IMR-90 (cell line): ENCODE results near the gene GNG12. TPM values are rescaled to one million over a fixed set of nuclear protein-coding genes. Genes with fewer than 3 reads are reported as not detected.
A peak's percentile ranks its signal among the peaks of the same experiment; 100 is the strongest.

Source experiments
- ATAC-seq: fragments of 200-7000 bp; cut with Tn5 transposase; 2 replicates; pipeline ENCODE4 v1.9.1; 2020; ENCODE audit warnings: low read depth, mild to moderate bottlenecking, moderate library complexity
- BruUV-seq: library from RNA; stranded (reverse); fragments of 400-500 nt; replicated peaks from 2 replicates; lab custom pipeline; 2021; lab: Mats Ljungman, UMichigan
- CTCF ChIA-PET: fragments of 300-600 bp; formaldehyde crosslinking; extraction: SDS; loops from one replicate; lab custom pipeline; 2021; ENCODE audit warnings: antibody characterized with exemption; lab: Yijun Ruan, JAX
- POLR2A ChIA-PET: fragments of 300-600 bp; sonication (Branson Sonifier 250); formaldehyde crosslinking; loops from one replicate; lab custom pipeline; 2022; ENCODE audit warnings: antibody characterized with exemption; ENCODE audit not compliant: unreplicated experiment; lab: Charles Lee
- DNase-seq: peaks from one replicate; pipeline ENCODE4 v3.0.0; 2013
- H2AFZ ChIP-seq: replicated peaks from 2 replicates; pipeline ENCODE3; 2013; ENCODE audit warnings: low read length, mild to moderate bottlenecking; ENCODE audit not compliant: poor library complexity
- H2AK5ac ChIP-seq: 2 replicates; pipeline ENCODE4 v1.6.1; 2013; ENCODE audit warnings: low read depth, low read length, inconsistent platforms
- H2AK9ac ChIP-seq: replicated peaks from 2 replicates; pipeline ENCODE3; 2013; ENCODE audit warnings: mild to moderate bottlenecking, low read depth, low read length, moderate library complexity; ENCODE audit not compliant: poor library complexity
- H2BK120ac ChIP-seq: 2 replicates; pipeline ENCODE4 v1.6.1; 2013; ENCODE audit warnings: low read depth, low read length, inconsistent platforms
- H2BK15ac ChIP-seq: 3 replicates; pipeline ENCODE4 v1.6.1; 2013; ENCODE audit warnings: low read depth, low read length, inconsistent platforms
- H2BK20ac ChIP-seq: 2 replicates; pipeline ENCODE4 v1.6.1; 2013; ENCODE audit warnings: low read depth, mild to moderate bottlenecking, inconsistent platforms, low read length, moderate library complexity
- H2BK5ac ChIP-seq: 2 replicates; pipeline ENCODE4 v1.6.1; 2013; ENCODE audit warnings: mild to moderate bottlenecking, low read depth, low read length, inconsistent platforms; ENCODE audit not compliant: poor library complexity, severe bottlenecking
- H3K14ac ChIP-seq: replicated peaks from 2 replicates; pipeline ENCODE4 v1.6.1; 2013; ENCODE audit warnings: low read depth, low read length, inconsistent platforms
- H3K18ac ChIP-seq: 2 replicates; pipeline ENCODE4 v1.6.1; 2013; ENCODE audit warnings: low read depth, low read length, control low read depth
- H3K23ac ChIP-seq: 2 replicates; pipeline ENCODE4 v1.6.1; 2013; ENCODE audit warnings: low read depth, low read length, inconsistent platforms
- H3K27ac ChIP-seq: 2 replicates; pipeline ENCODE4 v1.5.1; 2013; ENCODE audit warnings: mild to moderate bottlenecking, control low read depth, low read length; ENCODE audit not compliant: insufficient read depth
- H3K27me3 ChIP-seq: 2 replicates; pipeline ENCODE4 v1.6.1; 2013; ENCODE audit warnings: low read length; ENCODE audit not compliant: control insufficient read depth, insufficient read depth
- H3K36me3 ChIP-seq: 2 replicates; pipeline ENCODE4 v1.6.1; 2013; ENCODE audit warnings: low read length, mixed read lengths; ENCODE audit not compliant: control insufficient read depth, insufficient read depth
- H3K4ac ChIP-seq: 2 replicates; pipeline ENCODE4 v1.6.1; 2013; ENCODE audit warnings: low read depth, low read length, inconsistent platforms
- H3K4me1 ChIP-seq: 2 replicates; pipeline ENCODE4 v1.6.1; 2013; ENCODE audit warnings: low read length, mixed read lengths; ENCODE audit not compliant: control insufficient read depth, insufficient read depth
- H3K4me2 ChIP-seq: 2 replicates; pipeline ENCODE4 v1.6.1; 2013; ENCODE audit warnings: low read depth, mild to moderate bottlenecking, control low read depth, low read length, moderate library complexity
- H3K4me3 ChIP-seq: 2 replicates; pipeline ENCODE4 v1.5.1; 2013; ENCODE audit warnings: low read depth, mild to moderate bottlenecking, control low read depth, low read length, moderate library complexity; ENCODE audit not compliant: insufficient read depth
- H3K56ac ChIP-seq: 2 replicates; pipeline ENCODE4 v1.6.1; 2013; ENCODE audit warnings: low read length, inconsistent platforms; ENCODE audit not compliant: insufficient read depth; ENCODE audit errors: extremely low read depth
- H3K79me1 ChIP-seq, 2 experiments: 2 replicates each; pipeline ENCODE4 v1.6.1; 2013; ENCODE audit warnings: low read length in 2 of 2, inconsistent platforms in 1 of 2, low read depth in 1 of 2
- H3K9ac ChIP-seq: 2 replicates; pipeline ENCODE4 v1.6.1; 2013; ENCODE audit warnings: low read depth, low read length, control low read depth
- H3K9me1 ChIP-seq: 2 replicates; pipeline ENCODE4 v1.6.1; 2013; ENCODE audit warnings: low read length, inconsistent platforms; ENCODE audit not compliant: insufficient read depth
- H3K9me3 ChIP-seq: 2 replicates; pipeline ENCODE4 v1.6.1; 2013; ENCODE audit warnings: low read length; ENCODE audit not compliant: control insufficient read depth, insufficient read depth
- H4K20me1 ChIP-seq: 2 replicates; pipeline ENCODE4 v1.6.1; 2013; ENCODE audit warnings: low read length, inconsistent platforms; ENCODE audit not compliant: insufficient read depth
- H4K5ac ChIP-seq: 2 replicates; pipeline ENCODE4 v1.6.1; 2013; ENCODE audit warnings: mild to moderate bottlenecking, low read depth, low read length, control low read depth
- H4K8ac ChIP-seq, 2 experiments: 2 replicates each; pipeline ENCODE4 v1.6.1; 2013; ENCODE audit warnings: low read depth in 2 of 2, low read length in 2 of 2, control low read depth in 1 of 2, inconsistent platforms in 1 of 2
- H4K91ac ChIP-seq: 2 replicates; pipeline ENCODE4 v1.6.1; 2013; ENCODE audit warnings: low read depth, low read length, inconsistent platforms; ENCODE audit not compliant: insufficient read depth
- MAFK ChIP-seq: IDR thresholded peaks from 2 replicates; pipeline ENCODE4 v1.6.1; 2012; ENCODE audit warnings: low read depth, low read length, improper control_type of control experiment
- WGBS, 2 experiments: methylation state at CpG; one replicate each; pipeline versions ENCODE4 v1.1.5 to v1.1.7; 2013; ENCODE audit warnings: missing lambda C conversion rate in 2 of 2; ENCODE audit not compliant: insufficient read length in 1 of 2; ENCODE audit errors: extremely low coverage in 2 of 2; 5-methylcytosine and 5-hydroxymethylcytosine counted together
- dilution Hi-C: fragments of 300-500 bp; cut with HindIII; formaldehyde crosslinking; loops from one replicate; pipeline ENCODE4 v1.14.3; 2018; ENCODE audit warnings: low sequenced_read_pairs; ENCODE audit not compliant: unreplicated experiment
- in situ Hi-C: fragments of 300-500 bp; cut with MboI; formaldehyde crosslinking; loops from 3 replicates; pipeline ENCODE4 v1.14.3; 2019; ENCODE audit warnings: low sequenced_read_pairs, inconsistent platforms, mixed read lengths
- intact Hi-C: fragments of 100-400 bp; cut with micrococcal nuclease; formaldehyde crosslinking; loops from 2 replicates; pipeline ENCODE4 v1.10.0; 2022
- polyA plus RNA-seq, 3 experiments: library from polyadenylated mRNA; depleted of rRNA; stranded (reverse); fragments of >200 nt; gene quantifications; 2 replicates each; pipeline ENCODE4 v1.2.3, GENCODE V29; 2012; ENCODE audit warnings: low replicate concordance in 1 of 3
- total RNA-seq: library from RNA; depleted of rRNA; stranded (reverse); fragments of >200 nt; gene quantifications from 2 replicates; pipeline ENCODE4 v1.2.3, GENCODE V29; 2012

GNG12 gene
- total and polyA plus RNA-seq, 2 of the 4 experiments (the other 2 are of a cell fraction) = 92.3 to 132 TPM

- Histone ChIP-seq H2BK20ac (peak overlapping the region; percentile 61; the same call in 1 of the 2 replicates), H4K8ac (peak overlapping the region in 1 of 2 experiments; percentile 39; a peak in 1 of 4 replicates), H3K56ac (no peak overlapping the region), H3K4me1 (peaks cover 38% of the 10 kb centered on the region), H2AK9ac (no peak overlapping the region), H3K4me2 (0 out of 2 replicates have a peak overlapping the region, but pooled peaks have one; percentile 2), H2BK120ac (peak overlapping the region; percentile 78), H3K9me3 (no peaks in the 10 kb centered on the region), H3K27me3 (no peaks in the 10 kb centered on the region), H3K4ac (peak overlapping the region; percentile 78), H3K27ac (peak overlapping the region; percentile 34; the same call in 1 of the 2 replicates), H3K18ac (peak overlapping the region; percentile 64; the same call in 1 of the 2 replicates), H4K91ac (no peak overlapping the region), H2AFZ (no peak overlapping the region), H2AK5ac (peak overlapping the region; percentile 74; the same call in 1 of the 2 replicates), H4K5ac (peak overlapping the region; percentile 60; the same call in 1 of the 2 replicates), H3K79me1 (peaks cover 34 to 87% of the 10 kb centered on the region in 2 experiments), H4K20me1 (peaks cover 36% of the 10 kb centered on the region), H3K9ac (no peak overlapping the region), H3K23ac (no peak overlapping the region), H3K36me3 (no peaks in the 10 kb centered on the region), H3K9me1 (peaks cover 41% of the 10 kb centered on the region), H2BK5ac (peak overlapping the region; percentile 86), H2BK15ac (peak overlapping the region; percentile 45; the same call in 2 of the 3 replicates), H3K4me3 (no peak overlapping the region), H3K14ac (peak overlapping the region; percentile 55)
- dilution Hi-C loops = no loop called here
- WGBS, 2 experiments = 75% methylated on average over 2 of the region's 7 CpGs; no CpG with 5 or more reads in 1 of the 2 experiments
- in situ Hi-C loops = no loop called here
- ATAC-seq (no peak), DNase-seq (no peak)
- no TSS peak for BruUV-seq
- TF ChIP-seq MAFK = no peak
- POLR2A ChIA-PET = no interaction called here
- CTCF ChIA-PET = no interaction called here
- intact Hi-C loops = no loop called here
Observed at GRCh38 chr1:67790201-67790692, 43.0 kb downstream of the GNG12 start.
